Measurements from ENCODE around the gene CUTC.

DNA sequence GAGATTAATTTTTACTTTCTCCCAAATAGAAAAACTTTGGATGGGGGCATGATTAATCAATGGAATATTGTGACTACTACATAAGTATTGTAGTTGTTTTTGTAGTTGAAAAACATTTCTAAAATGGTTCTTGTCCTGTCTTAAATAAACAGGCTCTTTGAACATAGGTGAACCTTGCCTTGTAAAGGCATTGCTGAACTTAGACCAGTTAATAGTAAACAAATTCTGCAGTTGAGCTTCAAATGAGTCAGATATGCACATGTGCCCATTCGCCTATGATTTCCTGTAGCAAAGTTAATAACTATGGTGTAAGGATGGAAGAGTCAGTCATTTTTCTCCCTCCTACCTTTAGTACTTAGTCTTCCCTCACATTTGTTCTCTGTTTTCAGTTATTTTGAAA is 22.6 kb downstream of the CUTC start:
- TF ChIP-seq GATA3 (IDR thresholded peaks at IDR 0.05; ENCODE audit: low read depth, low read length) = no peak
- no peak for TF ChIP-seq GATA2 (IDR thresholded peaks at IDR 0.05; ENCODE audit: low read depth, low read length)
